ENCODE data around the gene SOX18. TPM values are rescaled to one million over a fixed set of nuclear protein-coding genes. Genes with fewer than 3 reads are reported as not detected.

Gene SOX18
- total RNA-seq, 1 experiment from 2014 or later, result not detected

GRCh38 chr20:64080813-64081623 is 31.6 kb upstream of the SOX18 start:
- DNase-seq (ENCODE audit: low read depth), result no peak

GRCh38 chr20:64080013-64080812 is 30.8 kb upstream of the SOX18 start, which contains the start of gene OPRL1:
Gene OPRL1, plus strand, starts transcription at chr20:64080082. Its CDS starts 12,639 bp downstream, at chr20:64092721.
- no peak for DNase-seq (ENCODE audit: low read depth)

- peak; percentile 70 for DNase-seq (ENCODE audit: low read depth)
Measured at GRCh38 chr20:64079273-64080012, 30.0 kb upstream of the SOX18 start, which contains the start of gene RGS19. Gene RGS19, minus strand, starts transcription at chr20:64079518. Its CDS starts 2,632 bp downstream, at chr20:64076886.

DNA sequence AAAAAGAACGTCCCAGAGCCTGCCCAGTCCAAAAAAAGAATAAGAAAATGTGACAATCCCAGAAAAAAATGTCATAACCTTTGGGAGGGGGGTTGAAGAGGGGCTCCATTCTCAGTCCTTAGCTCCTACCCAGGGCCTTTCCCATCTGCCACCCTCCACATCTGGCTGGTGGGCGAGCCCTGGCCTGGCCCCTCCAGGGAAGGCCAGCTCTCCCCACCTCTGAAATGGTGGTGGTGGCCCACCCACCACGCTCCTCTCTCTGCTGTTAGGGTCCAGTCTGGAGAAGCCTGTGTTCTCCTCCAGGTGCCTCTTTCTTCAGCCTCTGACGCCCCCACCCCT is 29.5 kb upstream of the SOX18 start:
- no peak for DNase-seq (ENCODE audit: low read depth)

GRCh38 chr20:64077876-64078551 is 28.6 kb upstream of the SOX18 start:
- DNase-seq (ENCODE audit: low read depth), result no peak

- no peak for DNase-seq (ENCODE audit: low read depth)
Measured at GRCh38 chr20:64077541-64077875, 28.1 kb upstream of the SOX18 start.

GRCh38 chr20:64077094-64077493 is 27.7 kb upstream of the SOX18 start:
- no peak for DNase-seq (ENCODE audit: low read depth)

DNA sequence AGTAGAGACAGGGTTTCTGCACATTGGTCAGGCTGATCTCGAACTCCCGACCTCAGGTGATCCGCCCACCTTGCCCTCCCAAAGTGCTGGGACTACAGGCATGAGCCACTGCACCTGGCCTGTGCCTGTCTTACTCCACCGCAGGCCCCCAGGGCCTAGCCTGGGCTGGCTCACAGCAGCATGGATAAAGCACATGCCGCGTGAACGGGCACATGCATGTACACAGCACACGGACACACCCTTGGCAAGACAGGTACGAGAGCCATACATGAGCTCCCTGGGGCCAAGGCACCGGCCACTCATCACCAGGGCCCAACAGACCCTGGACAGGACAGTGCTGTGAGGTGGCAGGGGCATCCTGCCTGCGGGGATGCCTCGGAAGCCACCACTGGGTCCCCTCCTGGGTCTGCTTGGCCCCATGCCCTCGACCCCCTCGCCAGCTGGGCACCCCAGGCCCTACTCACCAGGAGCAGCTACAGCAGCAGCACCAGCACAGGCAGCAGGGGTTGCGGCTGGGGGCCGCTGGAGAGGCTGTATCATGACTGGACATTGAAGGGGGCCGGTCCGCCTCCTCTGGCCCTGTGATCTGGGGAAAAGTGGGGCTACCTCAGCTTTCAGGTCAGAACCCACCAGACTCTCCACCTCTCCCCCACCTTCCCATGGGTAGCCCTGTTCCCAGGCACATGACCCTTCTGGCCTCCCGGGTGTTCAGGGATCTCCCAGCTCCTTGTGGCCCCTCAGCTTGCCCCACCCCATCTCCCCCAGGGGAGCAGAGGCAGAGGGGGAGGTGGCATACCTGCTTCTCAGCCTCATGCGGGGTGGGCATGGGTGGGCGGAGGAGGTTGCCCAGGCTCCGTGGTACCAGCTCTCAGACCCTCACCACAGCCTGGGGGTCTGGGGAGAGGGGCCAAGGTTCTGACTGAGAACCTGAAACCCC is 26.9 kb upstream of the SOX18 start:
- no peak for DNase-seq (ENCODE audit: low read depth)

DNA sequence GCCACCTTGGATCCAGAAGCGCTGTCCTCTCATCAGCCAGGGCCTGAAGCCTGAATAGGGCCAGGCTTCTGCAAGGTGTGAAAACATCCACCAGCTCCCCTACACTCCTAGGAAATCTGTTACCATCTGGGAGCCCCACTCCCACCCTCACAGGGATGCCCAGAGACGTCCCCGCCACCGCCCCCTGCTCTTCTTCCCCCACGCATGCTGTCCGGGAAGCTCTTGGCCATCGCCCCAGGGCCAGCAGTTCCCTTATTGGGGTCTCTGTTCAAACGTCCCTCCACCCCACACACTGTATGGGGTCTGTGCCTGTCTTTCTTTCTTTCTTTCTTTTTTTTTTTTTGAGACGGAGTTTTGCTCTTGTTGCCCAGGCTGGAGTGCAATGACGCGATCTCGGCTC is 26.1 kb upstream of the SOX18 start:
- no peak for DNase-seq (ENCODE audit: low read depth)

GRCh38 chr20:64074963-64075362 is 25.5 kb upstream of the SOX18 start:
- no peak for DNase-seq (ENCODE audit: low read depth)

DNA sequence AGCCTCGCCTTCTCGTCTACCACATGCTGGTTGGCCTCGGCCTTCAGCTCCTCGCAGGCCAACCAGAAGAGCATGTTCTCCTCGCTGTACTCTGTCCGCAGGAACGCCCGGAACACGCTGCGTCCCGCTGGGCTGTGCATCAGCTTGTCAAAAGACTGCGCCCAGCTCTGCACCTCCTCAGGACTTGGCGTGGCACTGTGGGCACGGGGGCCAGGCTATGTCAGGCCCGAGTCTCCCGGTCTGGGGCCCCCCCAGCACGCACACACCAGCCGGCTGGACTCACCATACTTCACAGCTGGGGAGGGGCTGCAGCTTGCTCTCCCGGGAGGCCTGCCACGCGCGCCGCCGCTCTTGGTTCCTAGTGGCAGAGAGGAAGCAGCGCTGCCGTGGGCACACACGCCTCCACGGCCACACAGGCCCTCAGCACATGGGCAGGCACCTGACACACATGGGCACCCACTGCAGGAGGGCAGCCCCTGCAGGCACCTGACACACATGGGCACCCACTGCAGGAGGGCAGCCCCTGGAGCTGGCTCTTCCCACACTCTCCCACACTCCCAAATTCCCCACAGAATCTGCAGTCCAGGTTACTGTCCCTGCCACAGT is 24.8 kb upstream of the SOX18 start:
- no peak for DNase-seq (ENCODE audit: low read depth)

DNA sequence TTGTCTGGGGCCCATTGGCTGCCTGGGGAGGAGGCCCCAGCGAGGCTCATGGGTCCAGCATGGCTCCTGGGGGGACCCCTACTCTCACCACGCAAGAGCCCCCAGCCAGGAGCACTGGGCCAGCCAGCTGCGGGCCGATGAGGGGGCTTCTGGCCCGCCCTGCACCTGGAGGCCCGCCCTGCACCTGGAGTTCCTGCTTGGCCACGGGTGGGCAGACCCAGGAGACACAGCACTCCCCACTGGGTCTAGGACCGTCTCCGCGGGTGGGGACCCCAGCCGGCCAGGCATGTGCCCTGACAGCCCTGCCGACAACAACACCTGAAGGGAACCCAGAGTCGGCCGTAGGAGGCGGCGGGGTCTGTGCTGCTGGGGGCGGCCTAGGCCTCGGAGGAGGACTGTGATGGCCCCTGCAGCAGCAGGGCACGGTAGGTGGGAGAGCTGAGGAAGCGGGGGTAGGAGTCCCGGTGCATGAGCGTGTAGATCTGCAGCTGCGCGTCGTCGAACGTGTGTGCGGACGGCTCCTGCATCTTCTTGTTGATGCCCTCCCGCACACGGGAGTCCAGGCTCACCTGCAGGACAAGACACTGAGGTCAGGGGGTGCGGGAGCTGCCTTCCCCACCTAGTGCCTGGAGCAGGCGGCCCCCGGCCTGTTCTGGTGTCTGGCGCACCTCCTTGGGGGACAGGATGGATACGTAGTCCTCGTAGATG is 24.2 kb upstream of the SOX18 start:
- no peak for DNase-seq (ENCODE audit: low read depth)

DNA sequence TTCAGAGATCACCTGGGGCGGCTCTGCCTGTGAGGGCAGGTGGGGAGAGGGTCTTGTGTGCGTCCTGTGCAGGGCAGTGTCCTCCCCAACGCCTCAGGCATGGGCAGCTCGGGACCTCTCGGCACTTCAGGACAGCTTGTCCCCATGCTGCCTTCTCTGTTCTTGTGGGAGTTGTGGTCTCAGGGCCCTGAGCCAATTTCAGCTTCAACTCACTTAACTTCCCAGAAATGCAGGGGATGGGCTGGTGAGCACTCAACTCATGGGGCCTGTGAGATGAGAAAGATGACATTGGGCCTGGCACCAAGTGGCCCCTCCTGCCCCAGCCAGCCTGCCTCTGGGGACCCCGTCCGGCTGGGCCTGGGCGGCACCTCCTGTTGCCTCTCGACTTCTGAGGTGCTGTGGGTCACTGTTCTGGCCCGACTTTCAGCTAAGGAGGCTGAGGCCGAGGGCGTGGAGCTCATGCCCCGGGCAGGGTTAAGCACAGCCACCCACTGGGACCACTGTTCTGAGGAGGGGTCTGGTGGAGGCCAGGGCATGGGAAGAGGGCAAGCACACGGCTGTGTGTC is 23.1 kb upstream of the SOX18 start:
- no peak for DNase-seq (ENCODE audit: low read depth)

DNA sequence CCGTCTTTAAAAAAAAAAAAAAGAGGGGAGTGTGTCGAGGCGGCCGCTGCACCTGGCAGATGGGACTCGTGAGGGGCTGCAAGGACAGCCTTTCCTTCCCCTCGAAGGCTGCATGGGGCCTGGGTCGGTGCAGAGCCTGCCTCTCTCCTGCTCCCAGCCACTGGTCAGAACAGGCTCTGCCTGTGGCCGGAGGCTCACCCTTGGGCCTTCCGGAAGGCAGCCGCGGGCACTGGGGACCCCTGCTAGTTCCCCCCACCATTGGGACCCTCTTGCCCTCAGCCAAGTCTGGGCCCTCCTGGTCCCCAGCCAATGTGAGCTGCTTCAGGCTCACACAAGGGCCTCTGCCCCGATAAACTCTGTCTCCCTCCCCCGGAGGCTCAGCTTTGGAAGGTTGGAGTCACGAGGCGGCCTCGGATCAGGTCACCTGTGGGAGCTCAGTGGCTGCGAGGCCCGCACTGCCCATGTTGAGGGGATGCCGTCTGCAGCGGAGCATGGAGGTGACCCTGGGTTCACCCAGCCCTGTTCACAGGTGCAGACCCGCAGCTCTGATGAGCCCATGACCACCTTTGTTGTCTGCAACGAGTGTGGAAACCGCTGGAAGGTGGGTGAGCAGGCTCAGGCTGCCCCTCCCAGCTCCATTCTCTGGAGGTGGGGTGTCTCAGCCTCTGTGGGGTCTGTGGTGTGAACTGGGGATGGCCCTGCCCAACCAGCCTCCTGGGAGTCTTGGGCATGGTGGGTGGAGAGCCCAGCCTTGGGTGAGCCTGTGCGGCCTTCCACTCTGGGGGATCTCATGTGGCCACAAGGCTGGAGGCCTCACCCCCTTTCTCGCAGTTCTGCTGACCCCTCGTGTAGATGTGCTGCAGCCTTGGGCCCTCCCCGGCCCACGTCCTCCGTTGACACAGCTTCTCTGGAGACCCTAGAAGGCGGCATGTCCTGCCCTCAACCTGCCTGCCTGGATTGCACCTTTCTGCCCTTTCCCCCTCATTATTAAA is 22.2 kb upstream of the SOX18 start:
- DNase-seq (ENCODE audit: low read depth), result no peak

DNA sequence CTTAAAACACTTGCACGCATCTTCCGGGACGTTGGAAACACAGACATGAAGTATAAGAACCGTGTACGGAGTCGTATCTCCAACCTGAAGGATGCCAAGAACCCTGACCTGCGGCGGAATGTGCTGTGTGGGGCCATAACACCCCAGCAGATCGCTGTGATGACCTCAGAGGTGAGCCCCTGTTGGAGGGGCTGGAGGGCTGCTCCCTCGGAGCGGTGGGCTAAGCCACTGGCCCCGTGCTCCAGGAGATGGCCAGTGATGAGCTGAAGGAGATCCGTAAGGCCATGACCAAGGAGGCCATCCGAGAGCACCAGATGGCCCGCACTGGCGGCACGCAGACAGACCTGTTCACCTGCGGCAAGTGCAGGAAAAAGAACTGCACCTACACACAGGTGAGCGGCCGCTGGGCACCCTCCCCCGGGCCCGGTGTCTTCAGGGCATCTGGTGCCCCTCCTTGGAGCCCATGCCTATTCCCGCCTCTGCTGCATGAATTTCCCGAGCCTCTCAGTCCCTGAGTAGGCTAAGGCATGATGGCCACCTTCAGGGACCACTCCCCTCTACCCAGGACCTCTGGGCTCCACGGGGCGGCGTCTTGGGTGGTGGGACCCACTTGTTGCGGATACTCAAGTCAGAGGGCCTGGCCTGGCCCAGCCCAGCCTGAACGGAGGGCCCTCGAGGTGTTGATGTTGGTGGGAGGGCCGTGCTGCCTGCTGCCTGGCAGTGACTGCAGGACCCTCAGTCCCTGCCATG is 21.0 kb upstream of the SOX18 start:
- DNase-seq (ENCODE audit: low read depth), result no peak

- no peak for DNase-seq (ENCODE audit: low read depth)
Measured at GRCh38 chr20:64069614-64070243, 20.3 kb upstream of the SOX18 start.

GRCh38 chr20:64069209-64069613 is 19.8 kb upstream of the SOX18 start:
- DNase-seq (ENCODE audit: low read depth), result no peak

All from M059J (cell line).